HEK293 (cell line): ENCODE results near the gene GNG5.
A peak's percentile ranks its signal among the peaks of the same experiment; 100 is the strongest.

Experiments used
- GLI4 ChIP-seq: fragments of 450-650 bp; formaldehyde crosslinking; IDR thresholded peaks from 2 replicates; pipeline ENCODE4 v1.5.1; 2016; ENCODE audit warnings: missing biosample characterization, missing genetic modification characterization
- KLF7 ChIP-seq: fragments of 450-650 bp; formaldehyde crosslinking; IDR thresholded peaks from 2 replicates; pipeline ENCODE4 v1.5.1; 2016; ENCODE audit warnings: missing biosample characterization, missing genetic modification characterization, borderline replicate concordance
- OSR2 ChIP-seq: fragments of 450-650 bp; formaldehyde crosslinking; IDR thresholded peaks from 2 replicates; pipeline ENCODE4 v1.5.1; 2016; ENCODE audit warnings: missing biosample characterization, missing genetic modification characterization
- OVOL3 ChIP-seq: fragments of 450-650 bp; formaldehyde crosslinking; IDR thresholded peaks from 2 replicates; pipeline ENCODE4 v1.5.1; 2016; ENCODE audit warnings: missing biosample characterization, missing genetic modification characterization
- YY1 ChIP-seq: fragments of 450-650 bp; formaldehyde crosslinking; IDR thresholded peaks from 2 replicates; pipeline ENCODE4 v1.5.1; 2018; ENCODE audit warnings: missing biosample characterization, missing genetic modification characterization
- YY2 ChIP-seq: fragments of 450-650 bp; formaldehyde crosslinking; IDR thresholded peaks from 2 replicates; pipeline ENCODE4 v1.5.1; 2016; ENCODE audit warnings: missing biosample characterization, missing genetic modification characterization
- ZBTB11 ChIP-seq: fragments of 450-650 bp; formaldehyde crosslinking; conservative IDR thresholded peaks from 2 replicates; pipeline ENCODE4 v1.5.1; 2016; ENCODE audit warnings: low read depth, missing biosample characterization, missing genetic modification characterization
- ZBTB20 ChIP-seq: fragments of 450-650 bp; formaldehyde crosslinking; IDR thresholded peaks from 2 replicates; pipeline ENCODE4 v1.5.1; 2016; ENCODE audit warnings: missing biosample characterization, missing genetic modification characterization
- ZBTB21 ChIP-seq: fragments of 450-650 bp; formaldehyde crosslinking; IDR thresholded peaks from 2 replicates; pipeline ENCODE4 v1.5.1; 2017; ENCODE audit warnings: missing biosample characterization, missing genetic modification characterization
- ZFP69B ChIP-seq: fragments of 450-650 bp; formaldehyde crosslinking; IDR thresholded peaks from 2 replicates; pipeline ENCODE4 v1.5.1; 2016; ENCODE audit warnings: missing biosample characterization, missing genetic modification characterization
- ZNF18 ChIP-seq: fragments of 450-650 bp; formaldehyde crosslinking; IDR thresholded peaks from 2 replicates; pipeline ENCODE4 v1.5.1; 2016; ENCODE audit warnings: missing biosample characterization, missing genetic modification characterization
- ZNF280D ChIP-seq: fragments of 450-650 bp; formaldehyde crosslinking; IDR thresholded peaks from 2 replicates; pipeline ENCODE4 v1.5.1; 2016; ENCODE audit warnings: missing biosample characterization, missing genetic modification characterization
- ZNF404 ChIP-seq: fragments of 450-650 bp; formaldehyde crosslinking; IDR thresholded peaks from 2 replicates; pipeline ENCODE4 v1.5.1; 2017; ENCODE audit warnings: missing biosample characterization, missing genetic modification characterization
- ZNF423 ChIP-seq: fragments of 450-650 bp; formaldehyde crosslinking; IDR thresholded peaks from 2 replicates; pipeline ENCODE4 v1.5.1; 2016; ENCODE audit warnings: missing biosample characterization, missing genetic modification characterization
- ZNF473 ChIP-seq: fragments of 450-650 bp; formaldehyde crosslinking; IDR thresholded peaks from 2 replicates; pipeline ENCODE4 v1.5.1; 2017; ENCODE audit warnings: missing biosample characterization, missing genetic modification characterization
- ZNF488 ChIP-seq: fragments of 450-650 bp; formaldehyde crosslinking; IDR thresholded peaks from 2 replicates; pipeline ENCODE4 v1.5.1; 2016; ENCODE audit warnings: missing biosample characterization, missing genetic modification characterization
- ZNF530 ChIP-seq: fragments of 450-650 bp; formaldehyde crosslinking; IDR thresholded peaks from 2 replicates; pipeline ENCODE4 v1.5.1; 2016; ENCODE audit warnings: low read depth, missing biosample characterization, missing genetic modification characterization
- ZNF560 ChIP-seq: fragments of 450-650 bp; formaldehyde crosslinking; IDR thresholded peaks from 2 replicates; pipeline ENCODE4 v1.5.1; 2017; ENCODE audit warnings: missing biosample characterization, missing genetic modification characterization, borderline replicate concordance
- ZNF571 ChIP-seq: fragments of 450-650 bp; formaldehyde crosslinking; IDR thresholded peaks from 2 replicates; pipeline ENCODE4 v1.5.0; 2017; ENCODE audit warnings: missing biosample characterization, missing genetic modification characterization
- ZNF580 ChIP-seq: fragments of 450-650 bp; formaldehyde crosslinking; IDR thresholded peaks from 2 replicates; pipeline ENCODE4 v1.5.1; 2016; ENCODE audit warnings: missing biosample characterization, missing genetic modification characterization
- ZNF610 ChIP-seq: fragments of 450-650 bp; formaldehyde crosslinking; IDR thresholded peaks from 2 replicates; pipeline ENCODE4 v1.5.1; 2016; ENCODE audit warnings: missing biosample characterization, missing genetic modification characterization, borderline replicate concordance
- ZNF623 ChIP-seq: fragments of 450-650 bp; formaldehyde crosslinking; IDR thresholded peaks from 2 replicates; pipeline ENCODE4 v1.5.1; 2016; ENCODE audit warnings: missing biosample characterization, missing genetic modification characterization
- ZNF629 ChIP-seq: fragments of 450-650 bp; formaldehyde crosslinking; IDR thresholded peaks from 2 replicates; pipeline ENCODE4 v1.5.1; 2017; ENCODE audit warnings: missing biosample characterization, missing genetic modification characterization
- ZNF639 ChIP-seq: fragments of 450-650 bp; formaldehyde crosslinking; IDR thresholded peaks from 2 replicates; pipeline ENCODE4 v1.5.1; 2016; ENCODE audit warnings: missing biosample characterization, missing genetic modification characterization
- ZNF670 ChIP-seq: fragments of 450-650 bp; formaldehyde crosslinking; IDR thresholded peaks from 2 replicates; pipeline ENCODE4 v1.5.1; 2016; ENCODE audit warnings: missing biosample characterization, missing genetic modification characterization, low read depth
- ZNF677 ChIP-seq: fragments of 450-650 bp; IDR thresholded peaks from 2 replicates; pipeline ENCODE4 v1.5.0; 2018; ENCODE audit warnings: missing biosample characterization, mild to moderate bottlenecking, missing genetic modification characterization, moderate library complexity
- ZNF785 ChIP-seq: fragments of 450-650 bp; formaldehyde crosslinking; IDR thresholded peaks from 2 replicates; pipeline ENCODE4 v1.5.1; 2016; ENCODE audit warnings: missing biosample characterization, missing genetic modification characterization

Gene GNG5

GRCh38 chr1:84478876-84479868, 27.2 kb downstream of the GNG5 start, which contains the start of gene RPF1 (continued):
- TF ChIP-seq ZBTB11 (tag by site-specific recombination) (peak; percentile 93), ZNF280D (tag by site-specific recombination) (peak; percentile 87; the same call in 1 of the 2 replicates), ZNF677 (tag by site-specific recombination) (no peak), KLF7 (tag by site-specific recombination) (no peak), ZBTB21 (tag by site-specific recombination) (0 out of 2 replicates have a peak, but pooled peaks have one; percentile 60), OSR2 (tag by site-specific recombination) (peak; percentile 57), ZNF571 (tag by site-specific recombination) (no peak), YY2 (tag by site-specific recombination) (no peak), ZNF560 (tag by site-specific recombination) (no peak), ZFP69B (peak; percentile 40; the same call in 1 of the 2 replicates), ZNF670 (tag by site-specific recombination) (no peak), ZNF580 (tag by site-specific recombination) (peak; percentile 85), OVOL3 (tag by site-specific recombination) (no peak), ZNF404 (no peak), ZNF629 (tag by site-specific recombination) (peak; percentile 65), ZNF530 (tag by site-specific recombination) (no peak), ZNF623 (no peak), ZBTB20 (tag by site-specific recombination) (peak; percentile 35; the same call in 1 of the 2 replicates), ZNF488 (no peak), YY1 (peak; percentile 72), ZNF639 (peak; percentile 56; the same call in 1 of the 2 replicates), ZNF785 (tag by site-specific recombination) (no peak), GLI4 (tag by site-specific recombination) (no peak), ZNF473 (tag by site-specific recombination) (no peak), ZNF610 (tag by site-specific recombination) (peak; percentile 85), ZNF18 (tag by site-specific recombination) (no peak), ZNF423 (no peak)
